Measurements from ENCODE around the gene LRBA.
A peak's percentile ranks its signal among the peaks of the same experiment; 100 is the strongest.
"Not testable (repeated sequence)": the region's sequence is repeated elsewhere in the genome, so short reads cannot be mapped to it uniquely, and the experiment has no call there.

LRBA gene

DNA sequence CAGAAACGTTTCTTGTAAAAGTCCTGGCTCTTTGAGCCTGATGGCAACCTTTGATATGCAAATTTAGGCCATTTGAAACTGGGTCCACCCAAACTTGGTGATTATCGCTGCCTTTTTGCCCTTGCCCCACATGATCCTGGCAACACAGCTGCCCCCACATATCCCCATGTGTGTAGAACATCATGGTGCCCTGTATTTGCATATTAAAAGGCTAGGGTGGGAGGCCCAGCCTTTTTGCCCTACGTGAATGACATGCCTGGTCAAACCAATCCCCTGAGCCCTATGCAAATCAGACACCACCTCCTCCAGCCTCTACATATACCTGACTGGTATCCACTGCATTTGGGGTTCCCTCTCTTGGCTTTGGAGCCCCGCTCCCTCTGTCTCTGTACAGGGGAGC, 230.8 kb downstream of the LRBA start:
- FAIRE-seq = no peak

DNA sequence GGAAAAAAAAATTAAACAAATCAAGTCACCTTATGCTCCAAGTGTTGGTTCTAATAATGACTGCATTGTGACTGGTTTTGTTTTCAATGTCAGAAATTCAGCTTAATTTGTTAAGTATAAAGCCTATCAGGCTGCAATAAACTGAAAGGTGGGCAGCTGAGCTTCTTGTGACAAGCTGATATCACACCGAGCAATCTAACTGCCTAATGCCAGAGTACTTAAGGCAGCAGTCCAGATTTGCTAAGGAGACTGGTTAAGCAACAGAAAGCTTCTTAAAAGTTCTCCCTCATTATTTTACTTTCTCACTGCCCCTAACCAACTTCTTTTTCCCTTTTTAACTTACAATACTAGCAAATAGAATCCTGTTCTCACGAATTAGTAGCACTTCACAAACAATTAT, 232.2 kb downstream of the LRBA start:
- FAIRE-seq = no peak

- FAIRE-seq = no peak
These were observed 232.8 kb downstream of the LRBA start for GRCh38 chr4:150782311-150782710.

DNA sequence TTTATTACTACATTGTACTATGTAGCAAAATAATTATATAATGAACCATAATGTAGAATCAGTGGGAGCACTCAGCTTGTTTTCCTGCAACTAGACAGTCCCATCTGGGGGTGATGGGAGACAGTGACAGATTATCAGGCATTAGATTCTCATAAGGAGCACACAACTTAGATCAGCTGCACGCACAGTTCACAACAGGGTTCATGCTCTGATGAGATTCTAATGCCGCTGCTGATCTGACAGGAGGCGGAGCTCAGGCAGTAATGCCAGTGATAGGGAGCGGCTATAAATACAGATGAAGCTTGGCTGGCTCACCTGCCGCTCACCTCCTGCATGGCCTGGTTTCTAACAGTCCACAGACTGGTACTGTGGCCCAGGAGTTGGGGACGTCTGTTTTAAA, 233.9 kb downstream of the LRBA start:
- no peak for FAIRE-seq

GRCh38 chr4:150779707-150780106, 235.4 kb downstream of the LRBA start:
- FAIRE-seq = no peak

DNA sequence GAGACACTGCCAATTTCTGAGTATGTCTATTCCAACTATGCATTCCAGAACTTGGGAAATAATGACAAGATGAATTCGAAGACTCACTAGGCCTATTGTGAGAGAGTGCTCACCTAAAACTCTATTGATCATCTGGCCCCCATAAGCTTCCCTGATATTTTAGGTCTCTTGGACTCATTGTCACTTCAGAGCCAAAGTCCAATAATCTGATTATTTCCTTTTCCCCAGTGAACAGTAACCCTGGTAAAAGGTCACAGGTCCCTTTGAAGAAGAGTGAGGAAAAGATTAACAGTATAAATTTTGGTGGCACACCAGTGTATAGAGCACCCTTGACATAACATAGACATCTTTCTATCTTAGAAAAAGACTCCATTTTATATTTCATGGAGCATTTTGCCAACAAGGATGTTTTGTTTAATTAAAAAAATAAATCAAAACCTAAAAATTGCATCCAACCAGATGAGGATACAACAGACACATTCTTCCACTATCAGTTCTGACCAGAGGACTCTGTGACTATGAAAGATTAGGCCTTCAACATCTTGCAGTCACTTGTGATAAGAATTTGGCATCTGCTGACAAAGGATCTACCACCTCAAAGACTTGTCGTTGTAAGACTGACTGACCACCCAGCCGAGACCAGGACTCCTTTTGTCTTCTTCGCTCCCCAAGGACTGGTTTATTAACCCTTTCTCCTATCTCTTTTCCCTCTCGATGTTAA, 241.2 kb downstream of the LRBA start:
- FAIRE-seq = no peak

- no peak for FAIRE-seq
These were observed 242.1 kb downstream of the LRBA start for GRCh38 chr4:150773032-150773431.

- no peak for FAIRE-seq
These were observed 243.7 kb downstream of the LRBA start for GRCh38 chr4:150771382-150771781.

GRCh38 chr4:150769845-150770244, 245.2 kb downstream of the LRBA start:
- no peak for FAIRE-seq

GRCh38 chr4:150769248-150769647, 245.8 kb downstream of the LRBA start:
- no peak for FAIRE-seq

- FAIRE-seq = no peak
These were observed 246.6 kb downstream of the LRBA start for GRCh38 chr4:150768497-150768896.

- no peak for FAIRE-seq
These were observed 249.9 kb downstream of the LRBA start for GRCh38 chr4:150765216-150765615.

- no peak for FAIRE-seq
These were observed 263.4 kb downstream of the LRBA start for GRCh38 chr4:150751648-150752047.

GRCh38 chr4:150750824-150751223, 264.3 kb downstream of the LRBA start:
- peak; percentile 43 for FAIRE-seq

- no peak for FAIRE-seq
These were observed 268.9 kb downstream of the LRBA start for GRCh38 chr4:150746156-150746555.

GRCh38 chr4:150744570-150744969, 270.5 kb downstream of the LRBA start:
- no peak for FAIRE-seq

- no peak for FAIRE-seq
These were observed 271.3 kb downstream of the LRBA start for GRCh38 chr4:150743564-150744342.

GRCh38 chr4:150742930-150743329, 272.2 kb downstream of the LRBA start:
- not testable (repeated sequence) for FAIRE-seq

DNA sequence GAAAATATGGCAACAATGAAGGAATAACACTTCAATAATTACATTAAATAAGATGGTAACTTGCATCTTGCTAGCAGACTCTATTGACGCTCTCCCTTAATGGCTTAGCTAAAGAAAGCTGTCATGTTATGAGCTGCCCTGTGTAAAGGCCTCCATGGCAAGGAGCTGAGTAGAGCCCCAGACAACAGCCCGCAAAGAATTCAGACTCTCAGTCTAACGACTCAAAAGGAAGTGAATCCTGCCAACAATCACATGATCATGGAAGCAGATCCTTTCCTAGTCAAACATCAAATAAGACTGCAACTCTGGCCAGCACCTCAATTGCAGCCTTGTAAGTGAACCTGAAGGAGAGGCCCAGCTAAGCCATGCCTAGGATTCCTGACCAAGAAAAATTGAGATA, 275.5 kb downstream of the LRBA start:
- no peak for FAIRE-seq

GRCh38 chr4:150725957-150726523, 289.0 kb downstream of the LRBA start:
- FAIRE-seq = no peak

- FAIRE-seq = no peak
These were observed 291.2 kb downstream of the LRBA start for GRCh38 chr4:150723727-150724411.

- no peak for FAIRE-seq
These were observed 292.1 kb downstream of the LRBA start for GRCh38 chr4:150722908-150723362.

DNA sequence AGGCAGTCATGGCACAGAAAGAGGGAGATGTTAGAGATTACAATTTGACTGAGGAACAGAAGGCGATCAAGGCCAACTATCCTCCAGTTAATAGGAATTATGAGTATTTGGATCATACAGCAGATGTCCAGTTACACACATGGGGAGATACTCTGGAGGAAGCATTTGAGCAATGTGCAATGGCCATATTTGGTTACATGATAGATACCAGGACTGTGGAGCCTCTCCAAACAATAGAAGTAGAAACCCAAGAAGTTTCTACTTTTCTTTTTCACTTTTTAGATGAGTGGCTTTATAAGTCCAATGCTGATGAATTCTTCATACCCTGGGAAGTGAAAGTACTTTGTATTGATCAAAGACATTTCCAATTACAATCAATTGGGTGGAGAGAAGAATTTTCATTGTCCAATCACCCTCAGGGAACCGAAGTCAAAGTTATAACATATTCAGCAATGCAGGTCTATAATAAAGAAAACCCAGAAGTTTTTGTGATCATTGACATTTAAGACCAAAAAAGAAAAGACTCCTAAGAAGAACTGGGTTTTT, 294.0 kb downstream of the LRBA start:
- FAIRE-seq = no peak
